Measurements from ENCODE around the gene ASB4.
A peak's percentile ranks its signal among the peaks of the same experiment; 100 is the strongest.

The ASB4 gene

GRCh38 chr7:95526128-95526738 lies 40.5 kb downstream of the ASB4 start:
- TF ChIP-seq GATA1 (IDR thresholded peaks at IDR 0.05; ENCODE audit: low read depth, low read length) (no peak), POLR2A (IDR thresholded peaks at IDR 0.05; ENCODE audit: low read length) (no peak)

GRCh38 chr7:95527033-95527775 lies 41.5 kb downstream of the ASB4 start:
- TF ChIP-seq POLR2A (IDR thresholded peaks at IDR 0.05; ENCODE audit: low read length) (no peak), GATA1 (IDR thresholded peaks at IDR 0.05; ENCODE audit: low read depth, low read length) (no peak)
- peak; percentile 49 to 73 for DNase-seq

More at GRCh38 chr7:95526128-95526738, 40.5 kb downstream of the ASB4 start:
- DNase-seq: no peak

- no peak for DNase-seq
- TF ChIP-seq GATA1 (IDR thresholded peaks at IDR 0.05; ENCODE audit: low read depth, low read length) (no peak), POLR2A (IDR thresholded peaks at IDR 0.05; ENCODE audit: low read length) (no peak)
These were observed 42.1 kb downstream of the ASB4 start for GRCh38 chr7:95527776-95528250.

GRCh38 chr7:95529701-95530100 lies 44.0 kb downstream of the ASB4 start:
- no peak for DNase-seq
- TF ChIP-seq GATA1 (IDR thresholded peaks at IDR 0.05; ENCODE audit: low read depth, low read length) (no peak), POLR2A (IDR thresholded peaks at IDR 0.05; ENCODE audit: low read length) (no peak)

- TF ChIP-seq POLR2A (IDR thresholded peaks at IDR 0.05; ENCODE audit: low read length): no peak
- DNase-seq: no peak
These were observed 45.1 kb downstream of the ASB4 start for GRCh38 chr7:95530881-95531280.

GRCh38 chr7:95531605-95532219 lies 46.0 kb downstream of the ASB4 start:
- no peak for DNase-seq
- no peak for TF ChIP-seq POLR2A (IDR thresholded peaks at IDR 0.05; ENCODE audit: low read length)
- no peak for TF ChIP-seq GATA1 (IDR thresholded peaks at IDR 0.05; ENCODE audit: low read depth, low read length)

- no peak for DNase-seq
- TF ChIP-seq POLR2A (IDR thresholded peaks at IDR 0.05; ENCODE audit: low read length) (no peak), GATA1 (IDR thresholded peaks at IDR 0.05; ENCODE audit: low read depth, low read length) (no peak)
These were observed 49.1 kb downstream of the ASB4 start for GRCh38 chr7:95534796-95535195.

GRCh38 chr7:95535662-95536061 lies 49.9 kb downstream of the ASB4 start:
- TF ChIP-seq POLR2A (IDR thresholded peaks at IDR 0.05; ENCODE audit: low read length) (no peak), GATA1 (IDR thresholded peaks at IDR 0.05; ENCODE audit: low read depth, low read length) (no peak)
- DNase-seq: no peak

- TF ChIP-seq GATA1 (IDR thresholded peaks at IDR 0.05; ENCODE audit: low read depth, low read length): no peak
- TF ChIP-seq POLR2A (IDR thresholded peaks at IDR 0.05; ENCODE audit: low read length): no peak
- no peak for DNase-seq
These were observed 51.0 kb downstream of the ASB4 start for GRCh38 chr7:95536656-95537311.

GRCh38 chr7:95537468-95537867 lies 51.7 kb downstream of the ASB4 start:
- DNase-seq: no peak
- TF ChIP-seq POLR2A (IDR thresholded peaks at IDR 0.05; ENCODE audit: low read length) (no peak), GATA1 (IDR thresholded peaks at IDR 0.05; ENCODE audit: low read depth, low read length) (no peak)

GRCh38 chr7:95539426-95539825 lies 53.7 kb downstream of the ASB4 start:
- no peak for DNase-seq
- TF ChIP-seq POLR2A (IDR thresholded peaks at IDR 0.05; ENCODE audit: low read length) (no peak), GATA1 (IDR thresholded peaks at IDR 0.05; ENCODE audit: low read depth, low read length) (no peak)

GRCh38 chr7:95540366-95540765 lies 54.6 kb downstream of the ASB4 start:
- TF ChIP-seq GATA1 (IDR thresholded peaks at IDR 0.05; ENCODE audit: low read depth, low read length) (no peak), POLR2A (IDR thresholded peaks at IDR 0.05; ENCODE audit: low read length) (no peak)
- DNase-seq: no peak

GRCh38 chr7:95543312-95543711 lies 57.6 kb downstream of the ASB4 start:
- DNase-seq: no peak

GRCh38 chr7:95544171-95544570 lies 58.4 kb downstream of the ASB4 start:
- no peak for TF ChIP-seq POLR2A (IDR thresholded peaks at IDR 0.05; ENCODE audit: low read length)
- no peak for TF ChIP-seq GATA1 (IDR thresholded peaks at IDR 0.05; ENCODE audit: low read depth, low read length)

More at GRCh38 chr7:95543312-95543711, 57.6 kb downstream of the ASB4 start:
- TF ChIP-seq POLR2A (IDR thresholded peaks at IDR 0.05; ENCODE audit: low read length) (no peak), GATA1 (IDR thresholded peaks at IDR 0.05; ENCODE audit: low read depth, low read length) (no peak)

More at GRCh38 chr7:95544171-95544570, 58.4 kb downstream of the ASB4 start:
- DNase-seq: no peak
